HG02943 (cell line): ENCODE data around the gene CACNA1D.

Experiments
- ATAC-seq: cut with Tn5 transposase; IDR thresholded peaks from one replicate; pipeline ENCODE4 v1.9.1; 2021; ENCODE audit warnings: mild to moderate bottlenecking, low read depth, moderate library complexity; ENCODE audit not compliant: unreplicated experiment

CACNA1D gene

DNA sequence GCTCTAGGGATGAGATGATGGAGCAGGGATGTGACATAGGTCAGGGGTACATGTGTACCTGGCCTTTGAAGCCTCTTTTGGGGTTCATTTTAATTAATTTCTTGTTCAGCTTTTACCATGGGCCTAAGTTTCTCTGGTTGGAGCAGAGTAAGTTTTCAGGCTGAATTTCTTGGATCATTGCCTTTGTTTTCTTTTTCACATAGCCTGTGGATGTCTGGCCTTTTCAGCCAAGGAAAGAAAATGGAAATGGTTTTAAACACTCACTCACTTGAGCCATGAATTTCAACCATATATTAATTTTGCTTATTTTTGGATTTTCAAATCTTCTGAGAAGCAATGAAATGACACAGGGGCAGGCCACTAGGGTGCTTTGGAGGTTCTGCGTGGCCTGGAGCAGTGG lies 30.2 kb downstream of the CACNA1D start:
- ATAC-seq = no peak

DNA sequence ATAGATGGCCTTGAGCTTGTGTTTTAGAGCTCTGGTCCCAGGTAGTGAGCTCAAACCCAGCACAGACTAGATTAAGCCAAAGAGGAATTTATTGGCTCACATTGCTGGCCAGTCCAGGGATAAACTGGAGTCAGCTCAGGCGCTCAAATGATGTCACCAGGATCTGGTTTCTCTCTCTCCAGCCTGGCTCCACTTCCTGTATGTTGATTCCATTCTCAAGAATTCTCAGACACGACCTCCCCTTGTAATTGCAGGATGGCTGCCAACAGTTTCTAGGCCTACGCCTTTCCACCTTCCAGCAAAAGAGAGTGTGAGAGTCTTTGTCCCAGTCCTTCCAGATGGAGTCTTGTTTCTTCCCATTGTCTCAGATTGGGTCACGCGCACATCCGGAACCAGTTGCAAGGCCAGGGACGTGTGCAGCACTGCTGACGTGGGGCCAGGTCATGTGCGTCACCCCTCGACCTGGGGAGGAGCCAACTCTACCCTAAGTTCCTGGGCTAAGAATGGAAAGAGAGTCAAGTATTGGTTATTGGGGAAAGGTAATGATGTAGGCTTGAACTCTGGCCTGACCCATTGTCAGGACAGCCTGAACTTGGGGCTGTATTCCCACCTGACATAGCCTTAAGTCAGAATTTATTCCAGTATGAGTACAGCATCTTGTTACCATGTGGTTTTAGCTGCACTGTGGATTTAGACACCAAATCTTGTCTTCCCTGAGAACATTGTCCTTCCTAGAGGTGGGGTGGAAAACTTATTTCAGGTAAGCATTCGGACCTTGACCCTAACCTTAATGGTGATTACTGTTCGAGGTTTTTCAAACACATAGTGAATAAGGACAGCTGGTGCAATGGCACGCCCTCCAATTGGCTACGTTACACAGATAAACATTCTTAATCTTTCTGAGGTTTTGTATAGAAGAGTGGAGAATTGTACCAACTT lies 31.6 kb downstream of the CACNA1D start:
- no peak for ATAC-seq

DNA sequence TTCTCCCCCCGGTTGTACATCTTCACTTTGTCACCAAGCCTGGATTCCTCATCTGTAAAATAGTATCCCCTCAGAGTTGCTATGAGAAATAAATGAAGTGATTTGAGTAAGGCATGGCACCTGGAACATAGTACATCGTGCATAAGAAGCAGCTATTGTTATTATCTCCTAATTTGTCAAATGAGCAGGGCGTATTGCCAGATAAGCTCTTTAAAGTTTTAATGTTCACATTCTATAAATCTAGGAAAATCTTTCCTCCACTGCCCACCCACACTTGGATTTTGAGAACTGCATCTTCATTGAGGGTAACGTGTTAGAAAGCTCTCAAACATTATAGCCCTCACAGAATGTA lies 32.3 kb downstream of the CACNA1D start:
- ATAC-seq = no peak

DNA sequence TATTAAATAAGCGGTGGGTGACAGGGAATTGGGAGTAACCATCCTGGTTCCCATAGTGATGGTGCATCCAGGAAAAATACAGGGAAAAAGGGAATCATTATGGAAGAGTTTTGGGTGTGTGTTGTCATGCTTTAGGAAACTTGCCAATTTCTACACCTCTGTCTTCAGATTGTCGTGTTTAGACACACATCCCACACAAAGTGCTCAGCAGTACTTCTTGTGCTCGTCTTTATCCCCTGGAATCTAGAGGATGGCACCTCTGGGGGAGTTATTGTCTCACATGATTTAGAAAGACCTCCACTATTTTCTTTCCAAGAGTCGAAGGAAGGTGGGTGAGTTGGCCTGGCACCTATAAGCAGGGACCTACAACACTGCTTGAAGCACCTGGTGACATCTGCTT lies 35.8 kb downstream of the CACNA1D start:
- ATAC-seq = no peak

DNA sequence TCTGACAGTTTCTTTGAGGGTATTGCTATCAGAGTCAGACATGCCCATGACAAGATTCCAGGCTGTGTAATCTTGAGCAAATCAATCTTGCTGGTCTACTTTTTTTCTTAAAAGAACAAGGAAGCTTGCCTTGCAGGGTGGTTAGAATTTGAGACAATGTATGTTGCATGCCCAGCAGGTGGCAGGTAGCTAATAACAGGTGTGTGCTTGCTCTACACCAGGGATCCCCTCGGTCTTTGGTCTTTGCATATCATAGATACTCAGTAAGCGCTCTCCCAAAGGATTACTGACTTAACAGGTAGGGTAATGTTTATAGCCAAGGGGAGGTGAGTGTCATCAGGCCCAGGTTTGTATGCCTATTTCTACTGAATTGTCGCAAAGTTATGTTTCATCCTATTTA lies 37.3 kb downstream of the CACNA1D start:
- no peak for ATAC-seq

DNA sequence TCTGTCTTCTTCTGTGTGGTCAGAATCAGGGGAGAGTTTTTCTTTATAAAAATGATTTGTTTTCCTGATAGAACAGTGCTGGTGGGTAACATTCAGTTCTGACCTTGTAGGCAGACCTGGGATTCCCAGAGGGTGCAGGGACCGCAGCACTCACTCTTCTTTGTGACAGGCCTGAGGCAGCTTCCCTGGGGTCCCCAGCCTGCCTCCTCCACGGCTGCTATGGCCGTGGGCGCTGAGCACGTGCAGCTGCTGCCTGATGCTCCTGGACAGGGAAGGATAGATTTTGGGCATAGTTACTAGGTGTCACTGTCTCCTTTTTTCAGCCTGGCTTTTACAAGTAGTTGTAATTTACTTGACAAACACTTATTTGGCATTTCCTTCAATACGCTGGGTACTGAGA lies 39.1 kb downstream of the CACNA1D start:
- ATAC-seq = no peak

DNA sequence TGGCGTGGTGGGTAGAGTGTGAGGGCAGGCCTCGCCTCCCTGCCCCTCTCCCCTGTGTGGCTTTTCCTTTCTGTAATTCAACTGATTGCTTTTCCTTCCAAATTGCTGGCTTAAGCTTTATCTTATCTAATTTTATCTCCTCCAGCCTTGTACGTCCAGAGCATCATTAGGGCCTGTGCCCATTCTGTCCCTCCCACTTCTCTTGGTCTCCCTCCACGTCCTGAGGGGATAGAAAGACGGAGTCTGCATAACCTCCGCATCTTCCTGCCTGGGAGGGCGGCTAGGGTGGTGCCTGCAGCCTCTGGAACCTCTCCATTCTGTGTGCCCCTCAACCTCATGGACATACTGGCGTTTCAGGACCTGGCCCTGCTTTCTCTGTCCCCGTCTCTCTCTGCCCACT lies 39.8 kb downstream of the CACNA1D start:
- ATAC-seq = no peak

DNA sequence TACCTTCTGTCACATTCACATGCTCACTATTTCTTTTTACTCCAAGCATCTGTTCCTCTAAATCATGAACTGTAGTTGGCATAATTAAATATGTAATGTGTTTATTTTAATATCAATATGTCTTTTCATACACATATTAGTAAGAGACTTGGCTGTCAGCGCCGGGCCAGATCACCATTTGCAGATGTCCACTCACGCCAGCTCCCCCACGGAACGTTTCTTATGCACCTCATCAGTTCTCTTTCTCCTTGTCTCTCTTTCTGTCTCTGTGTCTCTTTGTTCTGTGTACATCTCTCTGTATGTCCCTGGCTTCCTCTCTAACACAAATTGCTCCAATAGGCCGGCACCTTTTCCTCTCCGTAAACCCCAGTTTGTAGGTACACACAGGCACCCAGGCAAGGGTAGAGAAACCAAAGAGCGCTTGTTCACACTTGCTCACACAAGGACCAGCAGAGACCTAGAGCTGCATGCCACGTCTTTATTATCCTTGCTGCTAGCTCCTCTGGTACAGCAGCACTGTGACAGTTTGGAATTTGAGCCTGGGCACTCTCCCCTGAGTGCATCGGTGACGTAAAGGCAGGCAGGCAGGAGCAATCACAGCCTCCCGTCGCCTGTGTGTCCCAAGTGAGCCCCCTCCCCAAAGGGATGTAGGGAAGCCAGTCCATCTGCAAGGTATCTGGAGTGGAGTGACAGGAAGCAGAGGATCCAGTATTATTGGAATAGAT lies 40.4 kb downstream of the CACNA1D start:
- ATAC-seq = no peak

DNA sequence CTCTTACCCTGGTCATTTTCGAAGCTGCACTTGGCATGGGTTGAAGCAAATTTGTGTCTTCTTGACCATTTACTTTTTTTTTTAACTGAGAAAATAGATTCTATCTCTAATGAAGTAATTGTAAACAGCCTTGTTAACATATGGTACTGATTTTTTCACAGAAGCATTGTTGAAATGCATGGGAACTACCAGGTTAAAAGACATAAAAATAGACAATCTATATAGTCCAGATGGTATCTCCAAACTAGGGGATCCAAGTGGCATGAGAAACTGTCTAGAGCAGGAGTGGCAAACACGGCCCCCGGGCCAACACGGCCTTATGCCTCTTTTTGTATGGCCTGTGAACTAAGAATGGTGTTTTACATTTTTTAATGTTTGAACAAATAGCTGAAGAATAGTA lies 41.9 kb downstream of the CACNA1D start:
- no peak for ATAC-seq

DNA sequence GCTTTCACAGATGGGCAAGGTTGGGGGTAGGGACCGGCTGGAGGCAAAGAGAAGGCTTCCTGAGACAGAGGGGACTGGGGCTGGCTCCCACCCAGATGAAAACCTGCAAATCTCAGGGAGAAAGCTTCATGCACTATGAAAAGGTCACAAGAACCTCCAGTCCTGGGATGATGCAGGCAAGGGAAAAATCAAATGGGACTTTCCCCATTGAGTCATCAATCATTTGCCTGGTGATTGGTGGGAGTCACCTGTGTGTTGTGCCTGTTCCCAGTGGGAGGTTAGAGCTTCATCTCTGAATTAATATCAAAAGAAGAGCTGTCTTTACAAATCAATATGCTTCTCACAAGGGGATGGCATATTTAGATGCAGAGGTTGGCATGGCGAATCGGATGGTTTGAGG lies 49.9 kb downstream of the CACNA1D start:
- no peak for ATAC-seq

DNA sequence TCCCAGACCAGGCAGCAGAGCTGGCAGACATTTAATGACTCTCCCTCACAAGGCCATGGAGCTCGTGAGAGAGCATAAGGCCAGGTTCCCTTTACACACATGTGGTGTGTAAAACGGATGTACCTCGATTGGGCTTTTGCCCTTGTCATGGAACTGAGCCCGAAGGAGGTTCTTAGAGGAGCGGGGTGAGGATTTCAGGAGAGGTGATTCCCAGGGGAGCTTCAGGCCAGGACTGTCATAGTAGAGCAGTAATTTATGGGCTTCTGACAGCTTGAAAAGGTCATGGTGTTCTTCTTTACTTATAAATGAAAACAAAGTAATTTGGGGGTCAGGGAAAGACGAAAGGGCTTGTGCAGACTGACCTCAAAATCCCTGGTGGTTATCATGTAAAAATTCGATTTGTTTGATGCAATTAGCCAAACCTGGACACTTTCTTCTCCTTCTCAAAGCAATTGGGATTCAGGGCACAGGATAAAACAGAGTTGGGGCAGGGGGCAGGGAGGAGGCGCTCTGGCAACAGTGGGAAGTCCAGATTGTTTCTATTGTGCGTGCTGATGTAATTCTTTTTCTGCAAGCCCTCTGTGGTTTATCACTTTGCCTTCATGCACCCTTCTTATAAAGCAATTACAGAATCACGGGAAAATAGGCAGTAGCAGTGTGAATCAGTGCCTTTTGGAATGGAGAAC lies 51.0 kb downstream of the CACNA1D start:
- ATAC-seq = no peak

DNA sequence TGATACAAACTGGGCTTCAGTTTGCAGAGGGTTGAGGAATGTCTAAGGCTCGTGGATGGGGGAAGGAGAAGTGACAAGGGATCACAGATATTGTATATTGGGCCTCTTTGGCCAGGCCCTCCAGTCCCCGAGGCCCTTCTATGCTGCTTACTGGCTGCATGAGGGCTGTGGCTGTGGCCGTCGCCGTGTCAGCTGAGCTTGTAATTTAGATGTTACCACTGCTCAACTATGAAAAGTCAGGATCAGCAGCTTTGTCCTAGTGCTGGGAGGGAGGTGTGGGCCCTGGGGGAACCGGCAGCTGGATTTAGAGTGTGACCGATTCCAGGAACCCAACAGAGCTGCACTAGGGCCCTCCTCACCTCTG lies 51.6 kb downstream of the CACNA1D start:
- ATAC-seq = no peak

DNA sequence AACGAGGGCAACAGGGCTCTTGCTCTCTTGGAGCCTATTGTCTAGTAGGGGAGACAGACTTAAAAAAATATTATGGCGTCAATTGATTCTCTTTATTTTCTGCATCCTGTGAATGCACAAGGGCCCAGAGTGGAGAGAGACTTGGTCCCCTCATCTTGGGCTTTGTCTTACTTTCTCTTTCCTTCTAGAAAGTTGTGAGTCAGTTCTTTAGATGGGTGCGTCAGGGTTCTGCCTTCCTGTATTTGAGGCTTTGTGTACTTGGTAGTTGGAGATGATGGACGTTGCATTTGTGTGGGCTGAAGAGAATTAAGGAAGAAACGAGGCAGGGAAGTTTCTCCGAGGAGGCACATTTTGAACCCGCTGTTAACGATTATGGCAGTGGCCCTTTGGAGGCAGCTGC lies 52.9 kb downstream of the CACNA1D start:
- no peak for ATAC-seq

DNA sequence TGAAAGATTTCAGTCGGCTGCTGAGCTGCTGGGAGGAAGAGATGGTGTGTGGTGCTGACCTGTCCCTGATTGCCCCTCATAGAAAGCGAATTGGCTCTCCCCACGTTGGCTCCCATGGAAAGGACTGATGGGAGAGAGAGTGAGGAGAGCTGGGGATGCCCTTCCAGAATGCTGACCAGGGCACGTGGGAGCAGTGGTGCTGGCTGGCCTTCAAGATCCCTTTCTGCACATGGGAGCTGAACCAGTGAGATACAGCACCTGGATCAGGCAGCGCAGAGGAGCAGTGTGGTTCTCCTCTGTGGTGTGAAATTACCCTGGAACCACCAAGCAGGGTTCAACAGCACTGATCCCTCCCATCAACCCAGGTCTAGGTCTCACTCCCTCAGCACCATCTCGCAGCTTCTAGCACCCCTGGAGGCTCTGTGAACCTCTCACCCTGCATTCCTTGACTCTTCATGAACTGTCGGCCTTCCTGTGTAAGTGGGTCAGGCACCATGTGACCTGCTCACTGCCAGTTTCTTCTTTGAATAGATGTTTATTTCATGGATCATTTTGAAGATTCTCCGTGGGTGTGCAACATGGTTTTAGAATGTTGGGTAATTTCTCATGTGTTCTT lies 55.7 kb downstream of the CACNA1D start:
- no peak for ATAC-seq

DNA sequence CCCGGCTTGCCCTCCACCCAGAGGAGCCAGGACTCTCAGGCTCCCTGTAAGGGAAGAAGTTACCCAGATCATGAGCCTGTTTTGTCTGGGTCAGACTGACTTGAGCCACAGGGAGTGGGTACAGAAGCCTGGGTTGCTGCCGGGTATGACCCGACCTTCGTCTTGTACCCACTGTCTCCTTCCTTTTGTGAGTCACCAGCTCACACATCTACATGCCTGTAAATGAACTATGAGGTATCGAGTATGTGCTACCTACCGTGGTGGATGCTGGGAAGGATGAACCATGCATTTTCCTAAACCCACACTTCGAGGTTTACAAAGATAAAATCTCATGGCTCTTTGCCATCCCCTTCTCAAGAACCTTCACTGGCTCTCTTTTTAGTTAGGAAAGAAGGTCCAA lies 56.9 kb downstream of the CACNA1D start:
- no peak for ATAC-seq

DNA sequence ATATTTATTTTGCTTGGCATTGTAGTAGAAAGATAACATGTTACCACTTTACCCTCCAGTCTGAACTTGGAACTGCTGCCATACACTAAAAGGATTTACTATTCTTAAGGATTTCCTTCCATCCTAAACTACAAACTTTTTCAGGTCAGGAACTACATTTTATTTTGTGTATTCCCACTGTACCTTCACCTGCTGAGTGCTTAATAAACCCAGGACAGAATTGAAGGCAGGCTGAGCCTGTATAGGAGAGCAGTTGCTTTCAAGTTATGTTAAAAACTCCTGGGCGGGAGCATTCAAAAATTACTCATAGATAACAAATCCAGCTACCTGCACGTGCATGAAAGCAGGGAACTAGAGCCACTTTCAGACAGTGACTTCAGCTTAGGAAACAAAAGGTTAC lies 58.3 kb downstream of the CACNA1D start:
- ATAC-seq = no peak

DNA sequence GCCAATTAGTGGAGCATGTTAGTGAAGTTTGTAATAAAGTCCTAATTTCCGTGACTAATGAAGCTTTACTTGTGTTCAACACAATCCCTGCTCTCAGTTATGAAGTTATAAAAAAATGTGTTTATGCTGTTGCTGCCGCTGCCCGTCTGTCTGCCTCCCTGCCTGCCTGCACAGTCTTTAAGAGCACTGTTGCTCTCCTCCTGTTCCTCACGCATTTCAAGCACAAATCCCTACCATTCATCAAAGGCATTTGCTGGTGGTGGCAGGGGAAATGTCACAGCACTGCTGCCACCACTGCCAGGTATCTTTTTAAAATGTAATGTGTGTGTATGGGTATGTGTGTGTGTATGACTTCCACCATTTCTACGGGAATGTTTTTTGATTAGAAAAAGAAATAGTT lies 58.8 kb downstream of the CACNA1D start:
- ATAC-seq = no peak

DNA sequence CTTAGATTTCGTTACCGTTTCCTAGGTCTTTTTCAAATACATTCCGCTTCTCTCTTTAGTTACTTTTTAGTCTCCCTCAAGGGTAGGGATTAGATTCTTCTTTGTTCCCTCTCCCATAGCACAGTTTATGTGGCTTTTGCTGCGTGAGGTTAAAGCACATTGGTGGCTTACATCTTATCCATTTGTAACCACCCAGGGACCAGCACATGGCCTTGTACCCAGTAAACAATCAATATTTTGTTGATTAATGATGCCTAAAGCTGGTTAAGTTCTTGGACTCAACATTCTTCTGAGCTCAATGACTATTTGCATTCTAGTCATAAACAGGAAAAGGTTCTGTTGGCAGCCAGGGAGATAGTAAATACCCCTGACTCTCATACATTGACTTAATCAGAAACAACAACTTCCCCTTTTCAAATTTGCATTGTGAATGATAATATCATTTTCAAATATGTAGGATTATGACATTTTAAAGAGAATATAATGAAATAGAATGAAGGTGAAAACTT lies 60.2 kb downstream of the CACNA1D start:
- ATAC-seq = peak; percentile 78

DNA sequence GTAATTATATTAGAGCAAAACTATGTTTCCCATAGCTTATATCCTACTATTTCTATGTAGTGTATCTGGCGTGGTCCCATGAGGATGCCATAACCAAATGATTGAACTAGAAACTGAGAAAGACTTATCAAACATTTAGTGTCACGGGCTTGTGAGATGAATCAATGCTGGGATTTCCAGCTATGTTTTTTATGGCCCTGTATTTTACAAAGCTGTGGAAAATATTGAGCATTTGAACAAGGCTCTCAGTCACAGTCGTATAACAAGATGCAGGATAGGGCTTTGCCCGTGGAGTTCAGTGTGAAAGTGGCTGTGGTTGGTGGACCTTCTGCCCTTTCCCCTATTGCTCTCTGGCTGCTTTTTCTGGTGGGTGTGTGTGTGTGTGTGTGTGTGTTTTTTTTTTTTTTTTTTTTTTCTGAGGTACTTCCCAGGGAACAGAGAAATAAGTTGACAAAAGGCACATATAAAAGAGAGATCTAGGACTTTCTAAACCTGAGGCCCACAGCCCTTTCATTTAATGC lies 60.7 kb downstream of the CACNA1D start:
- ATAC-seq = peak; percentile 58

DNA sequence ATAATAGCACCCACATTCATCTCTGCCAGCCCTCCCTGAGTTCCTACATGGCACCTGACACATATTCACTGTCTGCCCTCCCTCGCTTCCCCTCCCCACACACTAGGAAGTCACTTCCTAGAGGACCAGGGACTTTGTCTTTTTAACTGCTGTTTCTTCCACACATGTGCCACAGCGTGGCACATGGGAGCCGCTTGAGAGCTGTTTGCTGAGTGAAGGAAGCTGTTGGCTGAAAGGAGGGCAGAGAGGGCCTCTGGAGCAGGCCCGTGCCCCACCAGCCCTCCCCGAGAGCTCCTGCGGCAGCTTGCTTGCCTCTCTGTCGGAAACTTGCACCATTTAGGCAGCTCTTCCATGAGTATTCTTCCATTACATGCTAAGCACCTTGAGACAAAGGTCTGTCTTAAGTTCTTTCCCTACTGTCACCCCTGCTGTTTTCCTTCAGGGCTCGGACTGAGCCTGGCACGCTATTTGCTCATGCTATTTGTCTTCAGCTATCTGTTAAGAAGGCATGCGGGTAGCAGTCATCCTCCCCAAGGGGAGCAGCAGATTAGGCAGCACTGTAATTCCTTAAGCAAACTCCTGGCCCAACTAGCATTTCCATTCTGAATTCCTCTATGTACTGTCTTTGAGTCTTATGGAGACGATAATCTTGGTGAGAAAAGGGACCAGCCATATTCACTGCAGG lies 72.2 kb downstream of the CACNA1D start:
- ATAC-seq = no peak
